Measurements from ENCODE around the gene RDH5.

RDH5 gene

GRCh38 chr12:55715169-55715764 lies 4.9 kb upstream of the RDH5 start:
- no peak for DNase-seq

GRCh38 chr12:55715833-55716581 lies 4.2 kb upstream of the RDH5 start, which contains the start of gene BLOC1S1:
BLOC1S1 (plus strand) TSS chr12:55716046; CDS start chr12:55716052, 6 bp downstream.
- peak; percentile 91 for DNase-seq

DNA sequence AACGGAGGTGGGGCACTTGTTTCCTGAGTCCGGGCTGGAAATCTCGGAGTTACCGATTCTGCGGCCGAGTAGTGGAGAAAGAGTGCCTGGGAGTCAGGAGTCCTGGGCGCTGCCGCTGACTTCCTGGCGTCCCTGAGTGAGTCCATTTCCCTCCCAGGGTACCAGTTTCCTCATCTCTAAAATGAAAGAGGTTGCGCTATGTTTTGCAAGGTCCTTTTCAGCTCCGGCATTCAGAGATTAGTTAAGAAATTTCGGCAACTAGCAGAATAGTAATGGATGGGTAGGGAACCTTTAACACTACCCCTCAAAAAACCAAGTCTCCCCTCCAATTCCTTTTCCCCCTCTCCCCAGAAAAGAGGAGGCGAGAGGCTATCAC lies 3.6 kb upstream of the RDH5 start:
- no peak for DNase-seq

GRCh38 chr12:55717011-55718007 lies 2.9 kb upstream of the RDH5 start:
- no peak for DNase-seq

GRCh38 chr12:55718015-55718414 lies 2.2 kb upstream of the RDH5 start:
- no peak for DNase-seq

GRCh38 chr12:55718624-55719275 lies 1.4 kb upstream of the RDH5 start:
- no peak for DNase-seq

- DNase-seq, result no peak
Measured at GRCh38 chr12:55719371-55719770, 822 bp upstream of the RDH5 start.

DNA sequence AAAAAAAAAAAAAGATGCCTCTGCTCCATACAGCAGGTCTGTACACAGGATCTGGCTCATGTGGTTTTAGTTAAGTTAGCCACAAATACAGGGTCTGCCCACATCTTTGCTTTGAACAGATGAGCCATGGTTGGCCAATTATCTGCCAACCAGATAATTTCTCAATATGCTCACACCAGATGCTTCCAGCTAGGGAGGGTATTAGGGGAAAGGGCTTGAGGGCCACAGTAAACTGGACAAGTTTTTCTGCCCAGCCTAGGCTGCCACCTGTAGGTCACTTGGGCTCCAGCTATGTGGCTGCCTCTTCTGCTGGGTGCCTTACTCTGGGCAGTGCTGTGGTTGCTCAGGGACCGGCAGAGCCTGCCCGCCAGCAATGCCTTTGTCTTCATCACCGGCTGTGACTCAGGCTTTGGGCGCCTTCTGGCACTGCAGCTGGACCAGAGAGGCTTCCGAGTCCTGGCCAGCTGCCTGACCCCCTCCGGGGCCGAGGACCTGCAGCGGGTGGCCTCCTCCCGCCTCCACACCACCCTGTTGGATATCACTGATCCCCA lies 776 bp downstream of the RDH5 start:
- DNase-seq, result no peak

- DNase-seq, result no peak
Measured at GRCh38 chr12:55721601-55722213, 1.5 kb downstream of the RDH5 start.

- no peak for DNase-seq
Measured at GRCh38 chr12:55722948-55723347, 2.8 kb downstream of the RDH5 start.

DNA sequence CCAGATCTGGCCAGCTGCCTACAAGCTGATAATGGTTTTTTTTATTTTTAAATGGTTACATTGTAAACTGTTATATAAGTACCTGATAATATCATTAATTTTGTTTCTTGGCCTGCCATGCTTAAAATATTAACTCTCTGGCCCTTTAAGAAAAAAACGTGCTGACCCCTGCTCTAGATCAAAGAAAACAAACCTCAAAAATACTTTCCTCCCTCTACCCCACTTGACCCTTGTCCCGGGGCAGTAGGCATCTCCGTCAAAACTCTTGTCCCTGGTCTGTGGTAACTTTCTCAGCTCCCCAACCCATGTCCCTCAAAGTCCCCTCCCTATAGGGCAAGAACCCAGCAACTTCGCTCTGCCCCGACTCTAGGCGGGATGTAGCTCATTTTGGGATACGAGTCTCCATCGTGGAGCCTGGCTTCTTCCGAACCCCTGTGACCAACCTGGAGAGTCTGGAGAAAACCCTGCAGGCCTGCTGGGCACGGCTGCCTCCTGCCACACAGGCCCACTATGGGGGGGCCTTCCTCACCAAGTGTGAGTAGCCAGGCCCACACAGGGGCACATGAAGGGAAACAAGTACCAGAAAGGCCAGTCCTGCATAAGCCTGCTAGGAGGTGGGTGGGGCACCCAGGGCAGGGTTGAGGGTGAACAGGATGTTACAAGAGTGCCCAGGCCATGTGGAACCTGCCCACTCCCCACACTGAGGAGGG lies 3.5 kb downstream of the RDH5 start:
- DNase-seq, result no peak

DNA sequence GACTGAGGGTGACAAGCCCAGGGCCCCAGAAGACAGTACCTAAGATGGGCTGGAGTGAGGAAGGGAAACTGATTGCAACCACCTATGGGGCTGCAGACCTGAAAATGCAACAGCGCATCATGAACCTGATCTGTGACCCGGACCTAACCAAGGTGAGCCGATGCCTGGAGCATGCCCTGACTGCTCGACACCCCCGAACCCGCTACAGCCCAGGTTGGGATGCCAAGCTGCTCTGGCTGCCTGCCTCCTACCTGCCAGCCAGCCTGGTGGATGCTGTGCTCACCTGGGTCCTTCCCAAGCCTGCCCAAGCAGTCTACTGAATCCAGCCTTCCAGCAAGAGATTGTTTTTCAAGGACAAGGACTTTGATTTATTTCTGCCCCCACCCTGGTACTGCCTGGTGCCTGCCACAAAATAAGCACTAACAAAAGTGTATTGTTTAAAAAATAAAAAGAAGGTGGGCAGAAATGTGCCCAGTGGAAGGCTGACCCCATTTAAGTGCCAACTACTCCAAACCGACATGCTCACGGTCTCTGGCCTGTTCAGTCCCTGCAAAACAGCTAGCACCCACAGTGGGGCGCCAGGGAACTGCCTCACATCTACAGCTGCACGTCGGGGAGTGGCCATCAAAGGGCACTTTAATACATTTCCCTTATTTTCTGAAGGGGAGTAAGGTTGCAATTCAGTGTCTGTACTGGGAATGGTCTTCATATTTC lies 4.2 kb downstream of the RDH5 start:
- peak; percentile 41 for DNase-seq

DNA sequence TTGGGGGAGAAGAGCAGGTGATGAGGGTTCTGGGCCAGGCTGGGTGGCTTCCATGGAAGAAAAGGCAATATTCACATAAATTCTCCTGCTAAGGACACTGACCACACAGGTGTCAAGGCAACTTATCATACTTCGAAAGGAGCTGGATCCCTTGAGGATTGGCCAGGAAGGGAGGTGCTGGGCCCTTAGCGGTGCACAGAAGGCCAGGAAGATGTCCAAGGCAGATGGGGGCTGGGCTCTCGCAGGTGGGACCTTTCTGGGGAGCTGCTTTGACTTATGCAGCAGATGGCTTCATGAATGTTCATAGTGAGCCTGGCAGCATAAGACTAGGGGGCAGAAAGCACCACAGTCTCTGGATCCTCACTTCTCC lies 4.7 kb downstream of the RDH5 start:
- DNase-seq, result no peak

GRCh38 chr12:55725556-55725955 lies 5.4 kb downstream of the RDH5 start:
- DNase-seq, result no peak

- DNase-seq, result no peak
Measured at GRCh38 chr12:55726971-55727370, 6.8 kb downstream of the RDH5 start.

GRCh38 chr12:55727643-55728185 lies 7.5 kb downstream of the RDH5 start:
- no peak for DNase-seq

DNA sequence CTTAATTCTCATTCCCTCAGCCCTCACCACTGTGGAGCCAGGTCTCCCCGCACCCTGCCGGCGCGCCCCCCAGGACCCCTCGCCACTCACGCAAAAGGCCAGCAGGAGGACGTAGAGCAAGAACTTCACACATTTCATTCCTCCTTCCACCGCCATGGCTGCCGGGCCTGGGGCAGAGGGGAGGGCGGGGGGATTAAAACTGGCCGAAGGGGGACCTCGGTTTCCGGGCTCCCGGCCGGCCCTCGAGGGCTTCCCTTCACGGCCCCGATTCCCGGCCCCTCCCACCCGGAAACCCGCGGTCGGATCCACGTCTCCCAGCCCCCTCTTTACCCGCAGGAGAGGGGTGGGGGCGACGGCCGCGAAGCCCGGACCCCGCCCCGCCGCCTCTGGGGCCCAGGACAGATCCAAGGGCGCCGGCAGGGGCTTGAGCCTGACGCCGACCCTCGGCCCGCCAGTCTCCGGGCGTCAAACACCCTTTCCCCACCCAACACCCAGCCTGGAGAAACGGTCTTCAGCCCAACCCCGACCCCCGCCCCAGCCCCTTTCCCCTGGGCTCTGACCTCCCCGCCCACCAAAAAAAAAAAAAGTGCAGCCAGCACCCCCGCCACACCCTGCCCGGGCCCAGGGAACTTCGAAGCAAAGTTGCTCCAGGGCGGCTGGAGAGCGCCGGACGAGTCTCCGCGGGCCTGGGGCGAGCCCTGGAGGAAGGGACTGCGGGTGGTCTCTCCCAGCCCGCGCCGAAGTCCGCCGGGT lies 8.2 kb downstream of the RDH5 start:
- DNase-seq, result peak; percentile 39

GRCh38 chr12:55728939-55729818 lies 9.0 kb downstream of the RDH5 start, which contains the start of gene CD63:
CD63 (minus strand) TSS chr12:55729009; CDS start chr12:55728341, 668 bp downstream.
- DNase-seq, result peak; percentile 75
